ENCODE results near the gene TMEM131L. TPM values are rescaled to one million over a fixed set of nuclear protein-coding genes. Genes with fewer than 3 reads are reported as not detected.

Gene TMEM131L
- total RNA-seq, 2 donors from 2014 or later: 4.8 to 6.2 TPM

- Histone ChIP-seq H3K4me1 (no peaks in the 10 kb centered on the region), H3K27ac (no peak overlapping the region), H3K4me3 (no peak overlapping the region), H3K27me3 (no peaks in the 10 kb centered on the region), H3K9me3 (no peaks in the 10 kb centered on the region), H3K9ac (ENCODE audit: low read depth in 2 of 2, low read length in 2 of 2) (no peak overlapping the region), H3K36me3 (no peaks in the 10 kb centered on the region)
- no peak for DNase-seq
- TF ChIP-seq CTCF (IDR thresholded peaks at IDR 0.05): no peak
- intact Hi-C loops (cut with DNase I): loop anchor here (10.0 kb wide), 1 partner anchor 295 kb away; no protein-coding TSS in a partner anchor
Measured at GRCh38 chr4:153439831-153440230, 26.3 kb upstream of the TMEM131L start.

GRCh38 chr4:153440475-153440874, 25.7 kb upstream of the TMEM131L start:
- H3K27ac ChIP-seq: no peak overlapping the region
- no peaks in the 10 kb centered on the region for H3K9me3 ChIP-seq
- no peaks in the 10 kb centered on the region for H3K36me3 ChIP-seq
- no peak overlapping the region for H3K4me3 ChIP-seq
- H3K27me3 ChIP-seq: no peaks in the 10 kb centered on the region
- DNase-seq: no peak
- no peak overlapping the region for H3K9ac ChIP-seq (ENCODE audit: low read depth in 2 of 2, low read length in 2 of 2)
- TF ChIP-seq CTCF (IDR thresholded peaks at IDR 0.05): no peak
- no peaks in the 10 kb centered on the region for H3K4me1 ChIP-seq
- intact Hi-C loops (cut with DNase I): no loop called here

GRCh38 chr4:153447175-153447905, 18.8 kb upstream of the TMEM131L start:
- H3K9ac ChIP-seq (ENCODE audit: low read depth in 2 of 2, low read length in 2 of 2): no peak overlapping the region
- no peak overlapping the region for H3K4me3 ChIP-seq

GRCh38 chr4:153448003-153448731, 18.0 kb upstream of the TMEM131L start:
- Histone ChIP-seq H3K9me3 (no peaks in the 10 kb centered on the region), H3K9ac (ENCODE audit: low read depth in 2 of 2, low read length in 2 of 2) (no peak overlapping the region), H3K4me1 (no peaks in the 10 kb centered on the region), H3K36me3 (no peaks in the 10 kb centered on the region), H3K4me3 (no peak overlapping the region), H3K27ac (no peak overlapping the region), H3K27me3 (no peaks in the 10 kb centered on the region)
- DNase-seq: no peak
- no peak for TF ChIP-seq CTCF (IDR thresholded peaks at IDR 0.05)
- intact Hi-C loops (cut with DNase I): no loop called here

More at GRCh38 chr4:153447175-153447905, 18.8 kb upstream of the TMEM131L start:
- Histone ChIP-seq H3K9me3 (no peaks in the 10 kb centered on the region), H3K4me1 (no peaks in the 10 kb centered on the region), H3K27me3 (no peaks in the 10 kb centered on the region), H3K27ac (no peak overlapping the region), H3K36me3 (no peaks in the 10 kb centered on the region)
- intact Hi-C loops (cut with DNase I): no loop called here
- no peak for DNase-seq
- no peak for TF ChIP-seq CTCF (IDR thresholded peaks at IDR 0.05)

- Histone ChIP-seq H3K9ac (ENCODE audit: low read depth in 2 of 2, low read length in 2 of 2) (no peak overlapping the region), H3K27me3 (no peaks in the 10 kb centered on the region), H3K9me3 (no peaks in the 10 kb centered on the region), H3K36me3 (no peaks in the 10 kb centered on the region), H3K27ac (no peak overlapping the region), H3K4me3 (no peak overlapping the region), H3K4me1 (no peaks in the 10 kb centered on the region)
- intact Hi-C loops (cut with DNase I): no loop called here
- TF ChIP-seq CTCF (IDR thresholded peaks at IDR 0.05): no peak
- DNase-seq: no peak
Measured at GRCh38 chr4:153449338-153449737, 16.8 kb upstream of the TMEM131L start.
